OCI-LY1 (cell line): ENCODE results near the gene MRPL28.
"Not testable (repeated sequence)": the region's sequence is repeated elsewhere in the genome, so short reads cannot be mapped to it uniquely, and the experiment has no call there.

Experiments
- EZH2 ChIP-seq: fragments of 200-600 bp; sonication (generic), shearing (Covaris generic); IDR thresholded peaks from 2 replicates; pipeline ENCODE4 v1.8.0; 2017; ENCODE audit warnings: borderline replicate concordance, mixed run types, mild to moderate bottlenecking, antibody characterized with exemption, low read length, moderate library complexity, mixed read lengths
- TF ChIP-seq, protein P1 (sequence below): fragments of 200-600 bp; sonication (generic), shearing (Covaris generic); IDR thresholded peaks from 2 replicates; pipeline ENCODE4 v1.5.1; 2017; ENCODE audit warnings: mild to moderate bottlenecking, antibody characterized with exemption, low read length, moderate library complexity, mixed read lengths

DNA sequence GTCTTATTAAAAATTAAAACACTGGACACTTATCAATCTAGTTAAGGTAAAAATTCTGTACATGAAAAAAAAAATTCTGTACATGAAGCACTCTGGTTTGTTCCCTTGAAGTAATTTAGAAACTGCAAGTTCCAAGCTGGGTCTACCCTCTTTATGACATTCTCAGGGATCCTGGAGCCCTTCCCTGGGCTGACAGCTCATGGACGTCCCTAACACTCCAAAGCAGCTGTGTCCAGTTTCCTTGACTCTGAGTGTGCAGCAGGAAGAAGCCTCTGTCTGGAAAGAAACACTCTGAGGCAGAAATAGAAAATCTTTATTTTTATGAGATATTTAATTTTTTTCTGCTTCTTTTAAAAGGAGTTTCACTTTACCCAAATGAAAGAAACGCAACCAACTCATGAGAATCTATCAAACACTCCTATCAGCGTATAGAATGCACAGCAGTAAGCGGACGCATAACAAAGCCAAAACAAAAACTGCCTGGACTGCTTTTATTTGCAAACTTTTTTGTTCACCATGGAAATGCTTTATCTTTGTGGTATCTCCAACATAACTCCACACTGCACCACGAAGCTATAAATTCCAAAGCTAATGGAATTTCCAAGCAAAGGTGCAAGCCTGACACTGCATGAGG is 39.0 kb downstream of the MRPL28 start:
- TF ChIP-seq, protein P1, sequence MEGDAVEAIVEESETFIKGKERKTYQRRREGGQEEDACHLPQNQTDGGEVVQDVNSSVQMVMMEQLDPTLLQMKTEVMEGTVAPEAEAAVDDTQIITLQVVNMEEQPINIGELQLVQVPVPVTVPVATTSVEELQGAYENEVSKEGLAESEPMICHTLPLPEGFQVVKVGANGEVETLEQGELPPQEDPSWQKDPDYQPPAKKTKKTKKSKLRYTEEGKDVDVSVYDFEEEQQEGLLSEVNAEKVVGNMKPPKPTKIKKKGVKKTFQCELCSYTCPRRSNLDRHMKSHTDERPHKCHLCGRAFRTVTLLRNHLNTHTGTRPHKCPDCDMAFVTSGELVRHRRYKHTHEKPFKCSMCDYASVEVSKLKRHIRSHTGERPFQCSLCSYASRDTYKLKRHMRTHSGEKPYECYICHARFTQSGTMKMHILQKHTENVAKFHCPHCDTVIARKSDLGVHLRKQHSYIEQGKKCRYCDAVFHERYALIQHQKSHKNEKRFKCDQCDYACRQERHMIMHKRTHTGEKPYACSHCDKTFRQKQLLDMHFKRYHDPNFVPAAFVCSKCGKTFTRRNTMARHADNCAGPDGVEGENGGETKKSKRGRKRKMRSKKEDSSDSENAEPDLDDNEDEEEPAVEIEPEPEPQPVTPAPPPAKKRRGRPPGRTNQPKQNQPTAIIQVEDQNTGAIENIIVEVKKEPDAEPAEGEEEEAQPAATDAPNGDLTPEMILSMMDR: not testable (repeated sequence)
- TF ChIP-seq EZH2: not testable (repeated sequence)
